ENCODE measurements around the gene KCNMA1. TPM values are rescaled to one million over a fixed set of nuclear protein-coding genes. Genes with fewer than 3 reads are reported as not detected.

Gene KCNMA1
- total RNA-seq, 1 donor from 2014 or later: 6.7 TPM

DNA sequence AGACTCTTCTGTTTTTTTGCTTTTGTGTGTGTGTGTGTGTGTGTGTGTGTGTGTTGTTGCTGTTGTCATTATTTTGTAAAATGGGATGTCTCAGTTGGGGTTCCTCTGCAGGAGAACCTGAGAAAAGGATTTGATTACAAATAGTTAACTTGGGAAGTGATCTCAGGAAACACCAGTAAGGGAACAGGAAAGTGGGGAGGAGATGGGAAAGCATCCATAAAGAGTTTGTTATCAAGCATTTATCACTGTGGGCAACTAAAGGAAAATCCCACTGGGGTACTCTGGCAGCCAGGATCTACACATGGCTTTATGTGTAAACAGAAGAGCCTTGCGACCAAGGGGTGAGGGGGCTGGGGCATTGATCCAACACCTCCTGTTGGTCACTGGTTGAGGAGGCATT is 485.4 kb downstream of the KCNMA1 start:
- no peak for DNase-seq (ENCODE audit: extremely low read depth, low read depth, low spot score)

DNA sequence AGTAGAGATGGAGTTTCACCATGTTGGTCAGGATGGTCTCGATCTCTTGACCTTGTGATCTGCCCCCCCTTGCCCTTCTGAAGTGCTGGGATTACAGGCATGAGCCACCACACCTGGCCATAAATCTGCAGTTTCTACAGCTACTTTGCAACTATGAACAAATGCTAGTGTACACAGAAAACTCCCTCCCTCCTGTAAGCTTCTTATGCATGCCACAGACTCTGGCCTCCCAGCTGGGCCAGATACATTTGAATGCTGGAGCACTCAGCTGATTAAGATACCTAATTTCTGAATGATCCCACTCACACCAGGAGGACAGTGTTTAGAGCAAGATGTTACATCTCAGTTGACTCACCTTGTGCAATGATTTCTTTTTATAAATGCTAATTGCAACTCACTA is 486.2 kb downstream of the KCNMA1 start:
- DNase-seq (ENCODE audit: extremely low read depth, low read depth, low spot score): no peak

DNA sequence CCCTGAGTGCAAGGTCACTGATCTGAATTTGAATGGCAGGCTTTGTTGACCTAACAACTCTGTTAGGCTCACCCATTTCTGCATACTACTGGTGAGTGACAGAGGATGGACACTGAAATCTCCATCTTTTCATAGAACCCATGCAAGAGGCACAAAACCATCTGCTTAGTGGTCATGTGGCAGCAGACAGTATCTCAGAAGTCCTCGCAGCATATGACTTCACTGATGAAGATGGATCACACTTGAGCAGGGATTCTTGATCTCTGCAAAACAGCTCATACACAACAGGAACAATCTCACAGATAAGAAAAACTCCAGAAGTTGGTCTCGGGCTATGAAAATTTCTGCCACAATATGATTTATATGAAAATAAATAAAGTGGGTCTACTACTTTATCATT is 487.9 kb downstream of the KCNMA1 start:
- DNase-seq (ENCODE audit: extremely low read depth, low read depth, low spot score): no peak

DNA sequence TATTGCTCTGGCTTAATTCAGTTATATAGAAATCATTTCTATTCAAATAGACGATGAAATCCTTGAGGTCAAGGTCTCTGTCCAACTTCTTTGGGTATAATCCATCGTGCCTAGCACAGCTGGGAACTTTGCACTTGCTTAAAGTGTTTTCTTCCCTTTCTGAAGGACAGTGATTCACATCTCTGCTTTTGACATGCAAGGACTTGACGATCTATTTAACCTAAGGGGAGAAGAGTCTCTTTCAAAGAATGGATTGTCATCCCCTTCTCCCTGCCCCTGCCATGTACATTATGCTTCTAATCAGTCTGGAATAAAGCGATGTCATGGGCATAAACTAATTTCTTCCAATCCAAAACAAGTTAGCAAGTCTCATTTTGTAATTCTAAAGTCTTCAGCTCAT is 488.6 kb downstream of the KCNMA1 start:
- no peak for DNase-seq (ENCODE audit: extremely low read depth, low read depth, low spot score)

DNA sequence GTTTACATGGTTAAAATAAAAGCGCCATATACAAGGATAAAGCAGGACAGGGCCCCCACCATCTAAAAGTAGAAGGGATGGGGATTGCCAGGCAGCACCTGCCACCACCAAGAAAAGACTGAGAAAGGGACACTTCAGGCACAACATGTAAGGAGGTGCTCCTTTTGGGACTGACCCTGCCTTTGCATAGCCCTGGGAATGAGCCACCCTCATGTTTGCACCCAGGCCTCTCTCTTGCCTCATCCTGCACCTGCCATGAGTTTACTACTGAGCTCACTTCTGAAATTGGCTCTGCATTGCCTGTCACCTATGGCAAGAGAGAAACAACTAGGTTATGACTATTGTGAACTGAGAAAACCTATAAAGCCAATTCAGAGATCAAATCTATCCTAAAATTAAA is 489.7 kb downstream of the KCNMA1 start:
- no peak for DNase-seq (ENCODE audit: extremely low read depth, low read depth, low spot score)

DNA sequence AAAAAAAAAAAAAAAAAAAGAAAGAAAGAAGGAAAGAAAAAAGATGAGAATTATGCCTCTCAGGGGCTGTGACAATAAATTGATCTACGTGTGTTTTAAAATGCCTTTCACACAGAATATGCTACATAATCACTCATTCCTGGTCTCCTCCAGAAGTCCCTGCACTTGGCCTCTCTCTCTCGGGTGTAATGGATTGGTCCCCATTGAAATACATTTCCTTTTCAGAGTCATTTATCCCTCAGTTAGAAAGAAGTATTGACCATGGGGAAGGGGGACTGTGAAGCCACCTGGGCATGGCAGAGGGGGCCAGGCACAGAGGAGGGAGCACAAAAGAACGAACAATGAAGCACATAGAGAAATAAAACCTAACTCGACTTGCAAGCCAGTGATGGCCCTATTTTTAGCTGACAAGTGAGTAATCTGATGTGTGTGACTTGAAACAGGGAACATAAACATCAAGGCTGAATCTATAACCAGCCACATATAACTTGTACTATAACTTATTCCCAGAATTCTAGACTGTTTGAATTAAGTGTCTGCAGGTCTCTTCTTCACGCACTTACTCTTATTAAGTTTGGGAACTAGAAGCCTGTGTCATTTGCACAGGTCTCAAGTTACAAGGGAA is 490.8 kb downstream of the KCNMA1 start:
- DNase-seq (ENCODE audit: extremely low read depth, low read depth, low spot score): no peak

DNA sequence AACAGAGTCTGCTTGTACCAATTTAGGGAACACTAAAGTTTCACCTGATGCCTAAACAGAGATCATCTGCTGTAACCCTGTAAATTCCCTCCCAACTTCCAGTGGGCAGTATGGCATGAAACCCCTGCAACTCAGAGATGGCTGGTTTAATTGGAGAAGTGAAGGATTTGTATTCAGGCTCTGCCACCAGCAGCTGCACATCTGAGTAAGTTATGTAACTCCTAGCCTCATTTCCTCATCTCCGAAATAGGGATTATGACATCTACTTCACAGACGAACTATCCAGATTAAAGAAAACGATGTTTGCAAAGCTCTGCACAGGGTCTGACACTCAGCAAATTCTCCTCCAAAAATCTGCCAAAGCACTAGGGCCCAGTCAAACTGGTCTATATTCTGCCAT is 493.0 kb downstream of the KCNMA1 start:
- no peak for DNase-seq (ENCODE audit: extremely low read depth, low read depth, low spot score)

DNA sequence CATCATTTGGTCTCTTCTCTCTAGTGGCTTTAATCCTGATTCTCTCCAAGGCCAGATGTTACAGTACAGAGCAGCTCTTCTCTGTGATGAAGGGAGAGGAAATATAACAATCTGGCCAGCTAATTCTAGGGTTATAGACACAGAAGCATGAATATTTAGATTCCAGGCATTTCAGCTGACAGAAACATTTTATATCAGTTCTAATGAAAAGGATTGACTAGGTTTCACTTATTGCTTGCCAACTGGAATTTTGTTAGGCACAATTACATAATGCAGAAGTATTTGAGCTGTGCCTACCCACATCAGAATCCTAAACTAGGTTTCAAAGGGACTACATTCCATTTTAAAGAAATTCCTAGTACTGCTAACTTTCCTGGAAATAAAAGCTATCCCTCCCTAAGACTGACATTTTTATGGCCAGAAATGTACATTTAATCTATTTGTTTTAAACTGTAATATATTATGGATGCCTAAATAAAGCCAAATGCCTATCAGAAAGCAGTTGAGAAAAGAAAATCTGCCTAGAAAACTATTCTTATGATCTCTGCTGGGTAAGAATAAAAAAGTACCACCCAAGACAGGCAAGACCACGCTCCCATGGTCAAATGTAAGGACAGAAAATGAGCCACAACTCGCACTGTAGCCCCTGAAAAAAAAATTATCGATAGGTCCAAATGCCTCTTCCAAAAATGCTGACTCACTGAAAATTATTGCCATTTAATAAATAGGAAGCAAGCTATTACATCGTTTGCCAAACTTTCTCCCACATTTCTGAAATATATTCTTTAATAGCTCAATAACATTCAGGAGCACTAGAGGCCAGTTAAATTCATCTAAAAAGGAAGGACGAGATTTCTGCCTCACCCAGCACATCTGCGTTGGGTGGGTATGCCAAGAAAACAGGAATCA is 498.1 kb downstream of the KCNMA1 start:
- DNase-seq (ENCODE audit: extremely low read depth, low read depth, low spot score): no peak

DNA sequence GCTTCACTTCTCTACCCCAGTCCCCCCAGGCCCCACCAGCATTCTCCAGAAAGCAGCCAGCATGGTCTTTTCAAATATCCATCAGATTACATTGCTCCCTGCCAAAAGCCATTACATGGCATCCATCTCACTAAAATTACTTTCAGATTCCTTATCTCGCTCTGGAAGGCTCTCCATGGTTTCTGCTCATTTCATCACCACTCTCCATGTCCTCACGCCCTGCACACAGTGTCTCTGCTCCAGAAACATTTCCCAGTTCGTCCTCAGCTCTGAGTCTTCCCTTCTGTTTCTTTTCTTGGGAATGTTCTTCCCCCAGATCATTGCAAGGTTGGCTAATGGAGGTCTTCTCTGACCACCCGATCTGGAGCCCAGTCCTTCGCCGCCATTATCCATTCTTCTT is 499.1 kb downstream of the KCNMA1 start:
- no peak for DNase-seq (ENCODE audit: extremely low read depth, low read depth, low spot score)

DNA sequence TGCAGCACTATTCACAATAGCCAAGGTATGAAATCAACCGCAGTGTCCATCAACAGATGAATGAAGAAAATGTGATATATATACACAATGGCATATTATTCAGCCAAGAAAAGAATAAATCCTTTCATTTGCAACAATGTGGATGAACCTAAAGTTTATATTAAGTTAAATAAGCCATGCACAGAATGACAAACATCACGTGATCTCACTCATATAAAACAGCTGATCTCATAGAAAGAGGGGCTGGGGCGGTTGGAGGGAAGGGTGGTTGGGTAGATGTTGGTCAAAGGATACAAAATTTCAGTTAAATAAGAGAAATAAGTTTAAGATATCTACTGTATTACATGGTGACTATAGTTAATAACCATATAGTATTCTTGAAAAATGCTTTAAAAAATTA is 502.1 kb downstream of the KCNMA1 start:
- no peak for DNase-seq (ENCODE audit: extremely low read depth, low read depth, low spot score)

DNA sequence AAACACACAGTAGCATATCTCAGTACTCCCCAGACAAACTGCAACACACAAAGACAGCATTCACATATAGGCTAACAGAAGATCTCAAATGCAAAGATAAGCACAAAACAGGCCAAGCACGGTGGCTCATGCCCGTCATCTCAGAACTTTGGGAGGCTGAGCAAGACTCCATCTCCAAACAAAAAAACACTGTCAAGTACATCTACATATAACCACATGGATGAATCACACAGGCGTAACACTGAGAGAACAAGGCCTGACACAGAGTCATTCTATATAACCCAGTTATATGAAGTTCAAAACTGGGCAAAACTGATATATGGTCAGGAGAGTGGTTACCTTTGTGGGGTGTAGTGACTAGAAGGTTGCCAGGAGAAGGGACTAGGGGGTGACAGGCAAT is 506.4 kb downstream of the KCNMA1 start:
- no peak for DNase-seq (ENCODE audit: extremely low read depth, low read depth, low spot score)

DNA sequence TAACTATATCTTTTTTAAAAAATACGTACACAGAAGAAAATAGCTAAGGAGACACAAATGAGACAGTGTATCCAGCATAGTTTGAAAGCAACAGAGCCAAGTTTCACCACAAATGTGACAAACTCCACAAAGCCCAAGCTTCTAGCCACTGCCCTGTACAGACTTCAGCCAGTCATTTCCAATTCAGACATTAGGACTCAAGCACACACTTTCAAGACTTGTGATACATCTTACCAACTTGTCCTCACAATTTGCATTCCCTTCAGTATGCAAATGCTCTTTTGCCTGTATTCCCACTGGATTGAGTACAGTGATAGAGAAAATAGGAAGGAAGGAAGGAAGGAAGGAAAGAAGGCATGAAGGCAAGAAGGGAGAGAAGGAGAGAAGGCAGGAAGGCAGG is 510.4 kb downstream of the KCNMA1 start:
- DNase-seq (ENCODE audit: extremely low read depth, low read depth, low spot score): no peak

DNA sequence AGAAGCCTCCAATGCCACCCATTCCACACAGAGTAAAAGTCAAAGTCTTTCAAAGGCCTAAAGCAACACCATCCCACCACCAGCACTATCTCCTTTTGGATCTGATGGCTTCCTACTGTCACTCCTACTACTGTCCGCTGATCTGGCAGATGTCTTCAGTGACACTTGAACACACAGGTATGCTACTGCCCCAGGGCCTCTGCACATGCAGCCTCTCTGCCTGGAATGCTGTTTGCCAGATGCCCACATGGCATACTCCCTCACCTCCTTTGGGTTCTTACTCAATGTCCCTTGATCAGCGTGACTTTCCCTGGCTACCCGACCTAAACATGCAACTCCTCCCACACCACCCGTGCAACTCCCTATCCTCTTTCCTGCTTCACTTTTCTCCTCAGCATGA is 512.4 kb downstream of the KCNMA1 start:
- DNase-seq (ENCODE audit: extremely low read depth, low read depth, low spot score): no peak

DNA sequence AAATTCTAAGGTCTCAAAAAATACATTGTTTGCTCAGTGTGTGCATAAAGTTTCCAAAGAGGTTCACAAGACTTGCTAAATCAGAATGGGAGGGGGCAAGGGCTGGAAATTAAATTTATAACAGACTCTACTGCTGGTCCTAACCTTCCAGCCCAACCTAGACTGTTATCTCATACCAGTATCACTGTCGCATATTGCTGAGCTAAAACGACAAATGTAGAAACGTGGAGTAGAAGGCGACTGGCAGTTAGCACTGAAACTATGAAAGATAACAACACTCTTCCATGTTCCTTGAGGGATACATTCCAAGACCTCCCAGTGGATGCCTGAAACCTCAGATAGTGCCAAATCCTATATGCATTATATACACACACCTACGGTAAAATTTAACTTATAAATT is 514.3 kb downstream of the KCNMA1 start:
- no peak for DNase-seq (ENCODE audit: extremely low read depth, low read depth, low spot score)

DNA sequence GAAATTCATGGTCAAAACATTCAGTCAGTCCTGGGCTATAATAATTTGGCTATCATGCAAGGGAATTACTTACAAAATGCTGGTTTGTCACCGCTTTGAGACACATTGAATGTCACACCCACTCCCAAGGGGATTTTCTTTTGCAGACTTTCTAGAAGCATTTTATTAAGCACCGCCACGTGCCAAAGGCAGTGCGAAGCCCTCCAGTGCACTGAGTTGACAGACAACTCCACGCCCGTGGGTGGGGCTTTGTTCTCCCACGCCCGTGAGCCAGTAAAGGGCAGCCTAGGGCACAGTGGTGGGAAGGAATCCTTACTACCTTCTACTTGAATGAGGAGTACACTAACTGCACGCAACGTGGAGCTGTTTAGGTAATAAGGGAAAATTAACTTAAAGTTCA is 515.8 kb downstream of the KCNMA1 start:
- DNase-seq (ENCODE audit: extremely low read depth, low read depth, low spot score): no peak

DNA sequence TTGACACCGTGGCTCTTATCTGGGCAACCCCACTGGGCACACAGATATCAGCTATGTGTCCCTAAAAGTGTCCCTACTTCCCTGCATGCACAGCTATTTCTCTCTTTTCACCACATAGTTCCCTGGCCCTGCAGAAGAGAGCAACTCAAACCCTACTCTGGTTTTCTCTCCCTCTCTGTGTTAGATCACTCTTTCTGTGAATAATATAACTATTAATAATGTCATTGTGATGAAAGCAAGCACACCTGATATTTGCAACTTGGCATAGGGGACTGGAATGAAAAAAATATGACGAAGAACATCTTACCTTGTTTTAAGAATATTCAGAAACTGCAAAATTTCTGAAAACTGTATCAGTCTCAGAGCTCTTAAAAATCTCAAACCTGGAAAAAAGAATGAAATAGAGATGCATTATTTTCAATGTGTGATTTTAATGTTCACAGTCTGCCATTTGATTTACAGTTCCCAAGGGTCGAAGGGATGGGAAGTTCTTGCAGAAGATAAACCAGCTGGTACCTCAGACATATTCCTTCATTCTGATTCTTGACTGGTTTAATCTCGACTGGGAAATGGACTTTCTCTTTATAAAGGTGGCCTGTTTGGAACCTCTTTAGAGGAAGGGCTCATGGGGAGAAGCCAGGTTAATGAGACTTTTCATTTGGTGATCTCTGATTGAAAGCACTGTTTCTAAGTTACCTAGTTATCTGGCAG is 516.8 kb downstream of the KCNMA1 start:
- DNase-seq (ENCODE audit: extremely low read depth, low read depth, low spot score): no peak

DNA sequence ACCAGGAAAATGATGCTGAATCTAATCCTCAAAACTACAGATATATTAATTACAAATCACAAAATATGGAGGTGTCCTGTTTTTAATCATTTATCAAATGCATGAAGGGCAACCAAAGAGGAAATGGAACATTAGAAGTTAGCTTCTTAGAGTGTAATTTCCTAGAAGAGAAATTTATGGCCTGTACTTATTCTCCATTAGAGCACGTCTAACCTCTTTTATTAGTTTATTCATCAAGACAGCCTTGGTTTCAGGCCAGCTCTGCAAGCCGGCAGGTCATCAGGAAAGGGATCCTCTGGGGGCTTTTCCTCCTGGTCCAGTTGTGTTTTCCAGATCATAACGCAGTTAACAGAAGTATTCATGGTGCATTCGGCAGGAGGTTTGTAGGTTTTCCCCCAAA is 517.6 kb downstream of the KCNMA1 start:
- DNase-seq (ENCODE audit: extremely low read depth, low read depth, low spot score): no peak

DNA sequence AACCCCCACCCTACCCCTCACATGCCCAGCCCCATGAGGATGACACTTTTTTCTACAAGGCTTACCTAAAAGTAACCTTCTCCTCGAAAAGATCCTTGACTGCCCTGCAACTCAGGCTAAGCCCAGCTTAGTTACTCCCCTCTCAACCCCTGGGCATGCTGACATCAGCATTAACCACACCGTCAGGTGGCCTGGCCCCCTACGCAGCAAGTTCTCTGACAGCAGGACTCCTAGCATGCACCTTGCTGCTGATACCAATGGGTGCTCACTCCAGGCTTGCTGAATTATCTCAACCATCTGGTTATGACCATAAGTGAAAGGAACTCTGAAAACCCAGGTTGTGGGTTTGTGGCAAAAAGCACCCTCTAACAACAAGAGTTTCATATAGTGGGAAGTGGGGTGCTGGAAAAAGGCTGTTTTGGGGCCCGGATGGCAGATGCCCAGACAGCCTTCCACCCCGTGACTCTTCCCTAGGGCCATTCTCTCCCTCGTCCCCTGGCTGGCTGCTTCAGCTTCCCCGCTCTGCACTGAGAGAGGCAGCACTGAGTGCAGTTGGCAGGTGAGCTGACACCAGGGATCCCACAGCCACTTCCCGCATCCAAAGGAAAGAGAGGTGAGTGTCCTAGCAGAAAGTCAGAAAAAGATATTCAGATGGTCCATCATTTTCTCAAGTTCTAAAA is 518.9 kb downstream of the KCNMA1 start:
- no peak for DNase-seq (ENCODE audit: extremely low read depth, low read depth, low spot score)

DNA sequence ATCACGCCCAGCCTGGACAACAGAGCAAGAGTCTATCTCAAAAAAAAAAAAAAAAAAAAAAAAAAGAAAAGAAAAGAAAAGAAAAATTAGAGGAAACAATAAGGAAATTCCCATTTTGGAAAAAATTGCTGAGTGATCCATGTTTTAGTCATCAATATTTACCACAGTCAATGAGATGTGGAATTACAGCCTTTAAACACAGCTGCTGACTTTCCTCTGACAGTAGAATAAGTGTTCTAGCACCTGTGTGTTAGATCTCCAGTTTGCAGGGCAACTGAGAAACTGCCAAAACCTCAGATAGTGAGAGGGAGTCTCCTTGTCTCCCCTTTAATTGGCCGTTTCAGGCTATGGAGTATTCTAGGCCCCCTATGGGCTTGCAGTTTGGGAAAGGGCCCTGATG is 520.1 kb downstream of the KCNMA1 start:
- DNase-seq (ENCODE audit: extremely low read depth, low read depth, low spot score): no peak

DNA sequence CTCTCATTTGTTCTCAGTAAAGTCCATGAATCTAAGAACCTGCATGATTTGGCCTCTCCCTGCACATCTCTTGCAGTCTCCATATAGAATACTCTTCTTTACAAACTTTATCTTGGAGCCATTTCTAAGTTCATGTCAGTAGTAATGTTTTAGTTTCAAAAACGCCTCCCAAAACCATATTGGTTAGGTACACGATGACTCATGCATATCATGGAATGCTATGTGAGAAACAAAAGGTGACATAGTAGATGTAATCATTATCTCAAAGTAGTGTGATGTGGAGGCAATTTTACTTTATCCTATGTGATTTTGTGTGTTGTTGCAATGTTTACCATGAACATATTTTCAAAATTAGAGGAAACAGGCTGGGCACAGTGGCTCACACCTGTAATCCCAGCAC is 520.7 kb downstream of the KCNMA1 start:
- DNase-seq (ENCODE audit: extremely low read depth, low read depth, low spot score): no peak

DNA sequence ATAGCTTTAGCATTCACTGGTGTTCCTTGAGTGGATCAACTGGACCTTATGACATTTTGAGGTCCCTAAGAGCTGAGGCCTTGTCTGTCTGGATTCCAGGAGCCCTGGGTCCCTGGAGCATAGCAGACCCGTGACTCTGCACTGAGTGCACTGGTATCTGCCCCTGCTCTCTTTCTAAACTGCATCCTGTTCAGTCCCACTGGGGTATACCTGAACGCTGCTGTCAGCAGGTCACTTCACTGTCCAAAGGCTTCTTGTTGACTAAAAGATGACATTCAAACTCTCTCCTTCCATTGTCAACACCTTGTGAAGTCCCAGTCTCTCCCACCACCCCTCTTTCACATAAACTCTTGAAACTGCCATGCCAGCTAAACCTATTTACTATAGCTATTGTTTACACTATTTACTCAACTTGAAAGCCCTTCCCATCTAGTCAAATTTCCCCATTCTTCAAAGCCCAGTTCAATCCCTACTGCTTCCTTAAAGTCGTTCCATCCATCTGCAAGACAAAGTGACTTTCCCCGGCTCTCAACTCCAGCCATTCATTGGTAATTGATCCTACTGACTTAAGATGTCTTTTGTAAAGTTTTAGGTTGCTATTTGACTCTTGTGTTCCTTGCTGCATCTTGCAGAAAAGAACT is 523.3 kb downstream of the KCNMA1 start:
- no peak for DNase-seq (ENCODE audit: extremely low read depth, low read depth, low spot score)

Data from glomerular endothelial cell (primary cell).